DND-41 (cell line): ENCODE data around the gene NUP160.

Experiments
- ATAC-seq: fragments of 200-7000 bp; cut with Tn5 transposase; 3 replicates; pipeline ENCODE4 v1.9.1; 2021; ENCODE audit warnings: low read depth; ENCODE audit not compliant: insufficient read depth
- DNase-seq: peaks from one replicate; pipeline ENCODE4 v3.0.0-alpha.2; 2020
- H2AFZ ChIP-seq: 2 replicates; pipeline ENCODE4 v1.6.0; 2012; ENCODE audit warnings: low read depth, low read length
- H3K27ac ChIP-seq: 2 replicates; pipeline ENCODE4 v1.5.1; 2012; ENCODE audit warnings: low read length, inconsistent platforms
- H3K27me3 ChIP-seq: fragments of 200-600 bp; sonication (generic); 2 replicates; pipeline ENCODE4 v1.6.0; 2012; ENCODE audit warnings: low read length, mild to moderate bottlenecking, inconsistent platforms; ENCODE audit not compliant: insufficient read depth, poor library complexity
- H3K36me3 ChIP-seq: 2 replicates; pipeline ENCODE4 v1.5.1; 2012; ENCODE audit warnings: low read length, inconsistent platforms; ENCODE audit not compliant: insufficient read depth
- H3K4me1 ChIP-seq: 2 replicates; pipeline ENCODE4 v1.5.1; 2012; ENCODE audit warnings: mild to moderate bottlenecking, low read length; ENCODE audit not compliant: insufficient read depth
- H3K4me2 ChIP-seq: 2 replicates; pipeline ENCODE4 v1.6.0; 2012; ENCODE audit warnings: mild to moderate bottlenecking, moderate library complexity, low read length, inconsistent platforms; ENCODE audit not compliant: insufficient read depth
- H3K4me3 ChIP-seq, 2 experiments: fragments of 200-600 bp in 1 of 2; shearing (Covaris generic) in 1 of 2; 2 replicates each; pipeline ENCODE4 v1.5.1; 2012 to 2016; ENCODE audit warnings: inconsistent platforms in 2 of 2, low read length in 2 of 2, mild to moderate bottlenecking in 2 of 2, low read depth in 1 of 2, moderate library complexity in 1 of 2
- H3K79me2 ChIP-seq: 2 replicates; pipeline ENCODE4 v1.6.0; 2012; ENCODE audit warnings: low read length, inconsistent platforms; ENCODE audit not compliant: insufficient read depth
- H3K9ac ChIP-seq: 2 replicates; pipeline ENCODE4 v1.6.0; 2012; ENCODE audit warnings: low read depth, mild to moderate bottlenecking, inconsistent platforms, low read length, moderate library complexity
- H3K9me3 ChIP-seq: 2 replicates; pipeline ENCODE4 v1.5.1; 2012; ENCODE audit warnings: low read length, moderate library complexity, mild to moderate bottlenecking, inconsistent platforms; ENCODE audit not compliant: insufficient read depth, severe bottlenecking
- H4K20me1 ChIP-seq: 2 replicates; pipeline ENCODE4 v1.6.0; 2012; ENCODE audit warnings: low read length; ENCODE audit not compliant: insufficient read depth
- CTCF ChIP-seq: IDR thresholded peaks from 2 replicates; pipeline ENCODE4 v1.5.1; 2012; ENCODE audit warnings: borderline replicate concordance, low read length, moderate library complexity, mild to moderate bottlenecking; ENCODE audit not compliant: poor library complexity, severe bottlenecking; ENCODE audit errors: extremely low read depth
- EZH2 ChIP-seq: IDR thresholded peaks from 3 replicates; pipeline ENCODE4 v1.6.1; 2012; ENCODE audit warnings: borderline replicate concordance, low read depth, mild to moderate bottlenecking, moderate library complexity, low read length, inconsistent platforms; ENCODE audit not compliant: severe bottlenecking

NUP160 gene

GRCh38 chr11:47848700-47849155 lies 578 bp upstream of the NUP160 start:
- no peak for DNase-seq
- Histone ChIP-seq H3K27ac (peak overlapping the region; percentile 99), H3K79me2 (peaks cover 44% of the 10 kb centered on the region), H3K4me3 (peak overlapping the region; percentile 85 to 91), H2AFZ (peak overlapping the region; percentile 99), H3K27me3 (no peaks in the 10 kb centered on the region), H3K9me3 (no peaks in the 10 kb centered on the region), H3K4me1 (peaks cover 55% of the 10 kb centered on the region), H3K36me3 (peaks cover 25% of the 10 kb centered on the region), H4K20me1 (no peaks in the 10 kb centered on the region), H3K4me2 (peak overlapping the region; percentile 92), H3K9ac (peak overlapping the region; percentile 87)
- ATAC-seq: no peak
- TF ChIP-seq CTCF (no peak), EZH2 (no peak)

- Histone ChIP-seq H3K4me1 (peaks cover 55% of the 10 kb centered on the region), H3K36me3 (peaks cover 37% of the 10 kb centered on the region), H3K27me3 (no peaks in the 10 kb centered on the region), H3K4me3 (peak overlapping the region; percentile 85 to 91), H3K4me2 (peak overlapping the region; percentile 92), H2AFZ (peak overlapping the region; percentile 99), H3K27ac (peak overlapping the region; percentile 99), H3K9ac (peak overlapping the region; percentile 87), H4K20me1 (peaks cover 8% of the 10 kb centered on the region; the same call in 1 of the 2 replicates), H3K79me2 (peaks cover 57% of the 10 kb centered on the region), H3K9me3 (no peaks in the 10 kb centered on the region)
- no peak for TF ChIP-seq CTCF
- TF ChIP-seq EZH2: no peak
- DNase-seq (no peak), ATAC-seq (0 out of 3 replicates have a peak, but pooled peaks have one; percentile 1)
Measured at GRCh38 chr11:47847537-47847891, 636 bp downstream of the NUP160 start.

GRCh38 chr11:47846998-47847397 lies 1.2 kb downstream of the NUP160 start:
- ATAC-seq: no peak
- Histone ChIP-seq H3K4me3 (peak overlapping the region; percentile 85 to 91), H3K79me2 (peaks cover 62% of the 10 kb centered on the region), H2AFZ (no peak overlapping the region), H3K36me3 (peaks cover 42% of the 10 kb centered on the region), H3K9me3 (no peaks in the 10 kb centered on the region), H3K4me1 (peaks cover 55% of the 10 kb centered on the region), H3K4me2 (peak overlapping the region; percentile 92), H3K9ac (peak overlapping the region; percentile 87), H3K27ac (peak overlapping the region; percentile 99), H4K20me1 (peaks cover 10% of the 10 kb centered on the region; the same call in 1 of the 2 replicates), H3K27me3 (no peaks in the 10 kb centered on the region)
- no peak for TF ChIP-seq EZH2
- no peak for TF ChIP-seq CTCF
- no peak for DNase-seq
